ENCODE measurements around the gene MYRFL.

DNA sequence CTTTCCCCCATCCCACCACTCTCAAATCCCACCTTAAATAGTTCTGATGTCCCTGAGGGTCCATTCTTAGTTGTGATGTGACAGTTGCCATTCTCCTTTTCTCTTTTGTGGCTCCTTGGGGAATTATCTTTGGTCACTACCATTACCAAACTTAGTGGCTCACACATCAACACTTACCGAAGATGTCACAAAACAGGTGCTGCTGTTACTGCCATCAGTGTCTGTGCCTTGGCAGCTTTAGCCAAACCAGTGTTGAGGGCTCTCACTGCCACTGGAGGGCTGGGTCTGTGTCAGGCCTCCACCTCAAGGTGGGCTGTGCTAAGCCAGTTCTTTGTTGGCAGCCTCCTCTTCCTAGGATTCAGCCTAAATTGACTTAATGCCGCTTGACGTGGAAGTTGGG lies 144.0 kb downstream of the MYRFL start:
- TF ChIP-seq POLR2A (IDR thresholded peaks at IDR 0.05; ENCODE audit: low read depth, low read length) (no peak), POLR2AphosphoS5 (IDR thresholded peaks at IDR 0.05; ENCODE audit: low read depth, low read length) (no peak), SPI1 (IDR thresholded peaks at IDR 0.05; ENCODE audit: low read depth, low read length) (no peak), PAX5 (IDR thresholded peaks at IDR 0.05; ENCODE audit: insufficient read depth, low read length, severe bottlenecking) (no peak), TAF1 (IDR thresholded peaks at IDR 0.05; ENCODE audit: low read depth, low read length) (no peak)

Measured in GM12891 (cell line).